Left forelimb (tissue), 1 donor: ENCODE results near the gene PNPLA7.
"Not testable (repeated sequence)": the region's sequence is repeated elsewhere in the genome, so short reads cannot be mapped to it uniquely, and the experiment has no call there.

ENCODE experiments used
- DNase-seq: peaks from one replicate; pipeline ENCODE4 v3.0.0-alpha.2; 2018; ENCODE audit warnings: low spot score

The PNPLA7 gene

GRCh38 chr9:137513801-137514570 lies 36.2 kb downstream of the PNPLA7 start:
- not testable (repeated sequence) for DNase-seq

GRCh38 chr9:137513136-137513535 lies 37.1 kb downstream of the PNPLA7 start:
- not testable (repeated sequence) for DNase-seq

DNA sequence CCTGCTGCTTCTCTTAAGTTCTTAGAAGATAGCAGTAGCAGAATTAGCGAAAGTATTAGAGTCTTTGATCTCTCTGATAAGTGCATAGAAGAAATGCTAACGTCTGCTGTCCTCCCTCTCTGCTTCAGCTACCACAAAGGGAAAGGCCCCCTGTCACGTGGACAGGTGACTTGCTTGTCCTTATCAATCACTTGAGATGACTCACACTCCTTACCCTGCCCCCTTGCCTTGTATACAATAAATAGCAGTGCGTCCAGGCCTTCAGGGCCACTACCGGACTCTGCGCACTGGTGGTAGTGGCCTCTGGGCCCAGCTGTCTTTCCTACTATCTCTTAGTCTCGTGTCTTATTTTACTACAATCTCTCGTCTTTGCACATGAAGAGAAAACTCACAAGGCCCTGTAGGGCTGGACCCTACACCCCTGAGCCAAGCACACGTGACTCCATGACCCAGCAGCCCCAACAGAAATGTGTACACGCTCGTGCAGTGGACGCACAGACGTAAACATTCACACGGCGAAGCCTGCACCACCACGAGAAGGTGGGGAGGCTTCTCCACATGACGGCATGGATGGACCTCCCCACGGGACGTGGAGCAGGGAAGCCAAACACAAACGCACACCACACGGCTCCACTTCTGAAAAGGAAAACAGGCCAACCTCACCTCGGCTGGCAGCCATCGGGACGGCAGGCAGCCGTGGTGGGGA lies 38.3 kb downstream of the PNPLA7 start:
- DNase-seq: no peak

DNA sequence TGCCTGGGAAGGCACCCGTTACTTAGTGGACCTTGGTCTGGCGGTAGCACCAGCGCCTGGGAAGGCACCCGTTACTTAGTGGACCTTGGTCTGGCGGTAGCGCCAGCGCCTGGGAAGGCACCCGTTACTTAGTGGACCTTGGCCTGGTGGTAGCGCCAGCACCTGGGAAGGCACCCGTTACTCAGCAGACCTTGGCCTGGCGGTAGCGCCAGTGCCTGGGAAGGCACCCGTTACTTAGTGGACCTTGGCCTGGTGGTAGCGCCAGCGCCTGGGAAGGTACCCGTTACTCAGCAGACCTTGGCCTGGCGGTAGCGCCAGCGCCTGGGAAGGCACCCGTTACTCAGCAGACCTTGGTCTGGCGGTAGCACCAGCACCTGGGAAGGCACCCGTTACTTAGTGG lies 39.1 kb downstream of the PNPLA7 start:
- not testable (repeated sequence) for DNase-seq

- no peak for DNase-seq
These were observed 41.0 kb downstream of the PNPLA7 start for GRCh38 chr9:137509198-137509597.

DNA sequence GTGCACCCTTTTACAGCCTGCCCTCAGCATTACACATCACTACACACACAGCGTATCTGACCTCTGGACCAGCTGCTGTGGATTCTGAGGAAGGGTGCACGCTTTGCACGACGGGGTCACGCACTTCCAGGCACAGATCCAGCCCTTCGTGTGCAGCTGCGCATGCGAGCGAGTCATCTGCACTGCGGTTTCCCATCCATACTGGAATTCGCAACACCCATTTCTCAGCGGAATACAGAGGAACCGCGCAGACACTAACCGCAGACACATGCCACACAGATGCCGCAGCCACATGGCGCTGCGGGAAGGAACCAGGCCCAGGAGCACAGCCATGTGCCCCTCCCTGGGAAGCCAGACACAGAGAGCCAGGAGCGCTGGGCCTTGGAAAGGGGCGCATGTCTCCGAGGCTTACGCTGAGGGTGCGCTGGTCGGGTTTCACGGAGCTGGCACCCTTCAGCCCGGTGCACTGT lies 43.5 kb downstream of the PNPLA7 start:
- DNase-seq: no peak

DNA sequence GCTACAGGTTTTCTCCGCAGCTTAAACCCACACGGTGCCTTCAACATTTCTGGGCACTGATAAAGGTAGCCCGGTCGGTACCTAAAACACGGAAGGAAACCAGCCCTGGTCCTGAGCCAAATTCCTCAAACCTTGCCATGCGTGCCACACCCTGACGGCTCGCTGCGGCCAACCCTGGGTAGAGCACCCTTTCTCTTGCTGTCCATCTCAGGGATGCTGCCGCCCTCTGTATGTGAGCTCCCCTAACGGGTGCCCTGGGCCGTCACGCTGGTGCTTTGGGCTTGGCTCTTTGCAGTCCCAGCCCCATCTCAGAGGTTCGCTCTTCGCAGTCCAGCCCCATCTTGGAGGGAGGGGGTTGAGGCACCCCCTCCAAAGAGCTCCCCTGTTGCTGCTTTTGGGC lies 43.9 kb downstream of the PNPLA7 start:
- DNase-seq: no peak

DNA sequence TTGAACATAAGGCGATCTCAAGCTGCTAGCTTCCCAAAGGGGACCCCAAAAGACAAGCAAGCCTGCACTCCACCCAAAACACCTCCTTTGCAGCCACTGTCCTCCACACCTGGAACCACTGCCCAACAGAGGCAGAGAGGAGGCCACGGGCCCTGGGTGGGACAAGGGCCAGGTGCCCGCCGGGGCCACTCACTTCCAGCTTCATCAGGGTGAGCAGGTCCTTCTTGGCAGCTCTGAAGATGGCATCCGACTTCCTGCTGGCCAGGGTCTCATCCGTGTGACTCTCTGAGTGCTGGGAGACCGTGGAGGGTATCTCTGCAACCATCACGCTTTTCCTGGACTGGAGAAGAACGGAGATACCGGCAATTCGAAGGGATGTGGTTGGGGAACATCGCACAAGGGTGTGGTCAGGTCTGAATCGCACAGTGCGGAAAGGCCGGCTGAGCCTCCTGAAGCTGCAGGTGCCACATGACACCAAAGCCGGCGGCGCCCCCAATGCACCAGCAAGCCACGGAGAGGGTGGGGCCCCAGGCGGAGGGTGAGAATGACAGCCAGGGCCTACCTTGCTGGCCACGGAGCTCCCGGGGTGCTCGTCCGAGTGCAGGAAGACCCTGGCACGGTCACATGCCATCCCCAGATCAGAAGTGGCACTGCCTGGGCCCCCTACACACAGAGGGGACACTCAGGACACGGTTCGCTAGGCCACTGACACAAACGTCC lies 44.6 kb downstream of the PNPLA7 start:
- no peak for DNase-seq

GRCh38 chr9:137504432-137504777 lies 45.8 kb downstream of the PNPLA7 start:
- no peak for DNase-seq

GRCh38 chr9:137502008-137502911 lies 47.9 kb downstream of the PNPLA7 start:
- DNase-seq: no peak

DNA sequence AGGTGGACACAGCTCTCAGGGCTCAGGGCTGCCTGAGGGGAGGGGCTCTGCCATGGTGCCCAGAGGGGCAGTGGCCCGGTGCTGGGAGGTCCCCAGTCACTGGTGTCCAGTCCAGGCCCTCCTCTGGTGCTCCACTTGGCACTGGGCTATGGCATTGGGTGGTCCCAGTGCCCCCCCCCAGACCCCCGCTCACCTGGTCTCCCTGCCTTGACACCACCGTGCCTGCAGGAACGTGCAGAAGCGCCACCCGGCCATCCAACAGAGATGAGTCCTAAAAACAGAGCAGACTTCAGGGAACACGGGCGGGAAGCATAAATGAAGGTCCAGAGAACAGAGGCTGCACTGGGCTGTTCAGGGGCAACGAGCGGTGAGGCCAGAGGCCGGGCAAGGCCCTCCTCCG lies 48.7 kb downstream of the PNPLA7 start:
- no peak for DNase-seq

DNA sequence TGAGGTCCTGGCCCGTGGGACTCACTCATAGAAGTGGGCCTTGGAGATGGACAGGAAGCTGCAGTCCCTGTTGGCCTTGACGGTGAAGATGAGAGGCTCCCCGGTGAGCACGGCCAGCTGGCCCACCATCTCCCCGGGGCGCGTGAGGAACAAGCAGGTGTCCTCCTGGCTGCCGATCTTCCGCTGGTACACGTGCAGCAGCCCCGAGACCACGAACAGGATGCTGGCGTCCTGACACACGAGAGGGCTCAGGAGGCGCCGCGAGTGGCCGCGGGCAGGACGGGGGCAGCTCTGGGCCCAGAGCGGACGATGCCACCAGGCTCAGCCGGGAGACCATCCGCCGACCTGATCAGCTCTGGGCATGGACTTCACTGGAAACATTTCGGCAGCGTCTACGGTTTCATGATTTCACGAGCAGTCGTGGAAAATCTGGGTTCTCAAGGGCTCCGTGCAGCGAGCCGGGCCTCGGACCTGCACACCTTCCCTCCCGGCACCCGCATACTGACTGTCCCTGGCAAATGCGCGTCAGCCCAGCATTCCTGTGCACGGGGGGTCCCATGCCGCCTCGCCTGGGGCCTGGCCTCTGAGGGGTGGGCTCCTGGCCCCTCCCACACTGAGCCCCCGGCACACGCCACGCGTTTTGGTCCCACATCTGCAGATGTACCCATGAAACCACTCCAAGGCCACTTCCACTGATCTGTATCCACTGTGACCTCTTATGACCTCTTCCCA lies 49.4 kb downstream of the PNPLA7 start:
- DNase-seq: no peak

GRCh38 chr9:137499858-137500661 lies 50.1 kb downstream of the PNPLA7 start:
- DNase-seq: no peak

DNA sequence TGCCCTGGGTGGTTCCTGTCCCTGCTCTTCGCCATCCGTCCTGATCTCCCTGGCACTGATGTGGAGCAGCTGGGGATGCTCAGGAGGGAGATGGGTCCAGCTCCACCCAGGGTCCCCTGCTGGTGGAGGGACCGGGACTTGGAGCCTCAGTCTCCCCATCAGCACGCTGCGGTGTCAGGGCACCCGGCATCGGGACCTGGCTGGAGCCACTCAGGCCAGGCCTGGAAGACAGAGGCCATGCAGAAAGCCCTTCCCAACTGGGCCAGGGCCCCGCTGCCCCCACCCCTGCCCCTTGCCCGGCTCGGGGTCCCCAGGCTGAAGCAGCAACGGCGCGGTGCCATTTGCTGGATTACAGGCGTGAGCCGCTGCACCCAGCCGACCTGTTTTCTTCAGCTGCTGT lies 50.8 kb downstream of the PNPLA7 start:
- no peak for DNase-seq

GRCh38 chr9:137498720-137499150 lies 51.5 kb downstream of the PNPLA7 start:
- no peak for DNase-seq

GRCh38 chr9:137497921-137498719 lies 52.1 kb downstream of the PNPLA7 start:
- no peak for DNase-seq

GRCh38 chr9:137496601-137497375 lies 53.4 kb downstream of the PNPLA7 start:
- DNase-seq: no peak

DNA sequence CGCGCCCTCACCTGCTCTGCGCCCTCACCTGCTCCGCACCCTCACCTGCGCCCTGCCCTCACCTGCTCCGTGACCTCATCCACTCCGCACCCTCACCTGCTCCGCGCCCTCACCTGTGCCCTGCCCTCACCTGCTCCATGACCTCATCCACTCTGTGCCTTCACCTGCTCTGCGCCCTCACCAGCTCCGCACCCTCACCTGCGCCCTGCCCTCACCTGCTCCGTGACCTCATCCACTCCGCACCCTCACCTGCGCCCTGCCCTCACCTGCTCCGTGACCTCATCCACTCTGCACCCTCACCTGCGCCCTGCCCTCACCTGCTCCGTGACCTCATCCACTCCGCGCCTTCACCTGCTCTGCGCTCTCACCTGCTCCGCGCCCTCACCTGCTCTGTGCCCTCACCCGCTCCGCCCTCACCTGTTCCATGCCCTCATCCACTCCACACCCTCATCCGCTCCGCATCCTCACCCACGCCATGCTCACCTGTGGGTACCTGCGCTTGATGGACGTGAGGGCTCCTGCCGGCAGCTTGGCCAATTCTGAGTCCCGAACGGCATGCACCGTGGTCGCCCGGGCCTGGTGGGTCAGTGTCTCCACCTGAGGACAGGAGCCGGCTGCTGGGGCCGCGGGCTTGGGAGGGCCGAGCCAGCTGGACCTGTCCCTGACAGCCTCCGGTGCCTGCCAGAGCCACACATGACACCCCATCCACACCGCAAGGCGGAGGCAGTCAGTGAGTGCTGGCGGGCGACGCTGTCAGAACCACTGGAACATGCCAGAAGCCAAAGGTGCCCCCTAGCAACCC lies 55.5 kb downstream of the PNPLA7 start:
- DNase-seq: no peak
